GM04504 (cell line): ENCODE results near the gene SMPX.

ENCODE experiments used
- DNase-seq: peaks from one replicate; pipeline ENCODE4 v3.0.0-alpha.2; 2012; ENCODE audit warnings: low read depth

The SMPX gene

GRCh38 chrX:21711129-21711847 is 46.6 kb downstream of the SMPX start:
- DNase-seq: no peak

DNA sequence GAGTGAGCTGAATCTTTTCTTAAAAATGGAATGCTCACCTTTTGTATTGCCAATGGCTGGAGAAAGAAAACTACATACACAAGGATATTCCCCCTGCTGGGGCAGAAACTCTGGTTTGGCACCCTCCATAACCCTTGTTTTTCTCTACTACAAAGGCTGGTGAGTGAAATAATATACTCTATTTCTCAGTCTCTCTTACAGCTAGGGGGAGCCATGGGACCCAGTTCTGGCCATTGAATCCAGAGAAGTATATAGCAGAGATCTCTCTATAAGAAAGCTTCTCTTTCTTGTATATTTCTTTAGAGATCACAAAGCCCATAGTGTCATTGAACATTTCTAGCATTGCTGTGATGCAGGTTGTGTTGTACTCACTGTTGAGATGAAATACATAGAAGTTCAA is 49.8 kb downstream of the SMPX start:
- no peak for DNase-seq

DNA sequence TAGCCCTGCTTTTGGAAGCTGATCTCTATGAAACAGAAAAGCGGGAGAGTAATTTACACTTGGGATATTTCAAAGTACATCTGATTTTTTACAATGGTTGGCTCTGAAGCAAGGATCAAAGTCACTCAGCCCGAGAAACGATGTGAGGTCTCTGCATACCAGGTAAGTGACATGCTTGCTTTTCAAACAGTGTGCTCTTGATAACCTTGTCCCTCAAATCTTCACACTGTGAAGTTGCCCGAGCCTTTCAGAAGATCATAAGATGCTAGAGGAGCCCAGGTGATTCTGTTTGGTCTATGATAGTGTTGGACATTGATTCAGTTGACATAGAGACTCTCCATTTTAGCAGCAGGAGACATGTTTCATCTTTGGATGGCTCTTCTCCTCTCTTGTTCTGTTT is 52.7 kb downstream of the SMPX start:
- no peak for DNase-seq

DNA sequence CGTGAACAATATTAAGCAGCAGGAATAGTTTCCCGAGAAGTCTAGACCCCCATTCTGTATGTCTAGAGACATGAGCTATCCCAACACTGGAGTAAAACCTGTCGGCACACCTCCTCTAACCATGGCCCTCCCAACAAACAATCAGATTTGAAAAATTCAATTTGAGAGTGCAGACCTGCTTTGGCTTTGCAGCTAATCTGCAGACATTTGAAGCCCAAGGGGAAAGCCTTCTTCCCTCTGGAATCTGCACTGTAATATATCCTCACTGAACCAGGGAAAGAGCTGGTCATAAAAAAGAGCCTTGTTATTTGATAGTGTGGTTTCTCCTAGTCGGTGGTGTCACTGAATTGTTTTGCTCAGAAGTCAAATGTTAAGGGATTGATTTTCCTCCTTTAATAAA is 55.2 kb downstream of the SMPX start:
- DNase-seq: no peak

DNA sequence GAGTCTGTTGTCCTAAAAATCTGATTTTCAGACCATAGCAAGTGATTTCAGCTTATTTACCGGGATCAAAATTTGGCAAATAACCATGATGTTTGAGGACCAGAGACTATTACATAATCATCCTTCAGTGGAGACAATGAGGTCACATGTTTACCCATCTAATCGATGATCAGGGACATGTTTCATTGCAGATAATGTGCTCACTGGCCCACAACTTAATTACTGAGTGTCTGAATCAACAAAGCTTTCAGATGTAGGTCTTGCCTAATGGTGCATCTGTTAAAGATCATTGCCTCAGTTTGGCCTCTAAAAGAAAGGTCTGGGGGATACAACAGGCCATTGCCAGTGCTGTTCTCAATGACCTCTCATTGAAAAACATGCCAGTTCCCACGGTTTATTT is 56.9 kb downstream of the SMPX start:
- no peak for DNase-seq

GRCh38 chrX:21700275-21700674 is 57.6 kb downstream of the SMPX start:
- DNase-seq: no peak

DNA sequence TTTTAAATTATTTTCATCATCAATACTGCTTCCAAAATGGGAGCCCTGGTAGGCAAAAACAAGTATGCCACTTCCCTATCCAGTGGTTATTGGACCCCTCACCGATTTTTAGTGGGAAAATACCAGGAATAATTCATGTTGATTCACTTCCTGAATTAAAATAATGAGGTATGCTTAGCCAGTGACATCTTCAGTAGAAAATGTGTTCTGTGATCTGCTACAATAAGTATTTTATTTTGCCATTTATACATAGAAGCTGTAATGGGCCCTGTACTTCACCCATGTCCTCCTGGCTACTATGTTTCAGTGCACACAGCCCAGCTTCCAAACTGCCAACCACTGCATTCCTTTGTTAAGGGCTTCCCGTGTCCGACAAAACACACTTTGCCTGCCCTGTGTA is 58.8 kb downstream of the SMPX start:
- no peak for DNase-seq

GRCh38 chrX:21698272-21698671 is 59.6 kb downstream of the SMPX start:
- no peak for DNase-seq

GRCh38 chrX:21691512-21692018 is 66.4 kb downstream of the SMPX start:
- no peak for DNase-seq

DNA sequence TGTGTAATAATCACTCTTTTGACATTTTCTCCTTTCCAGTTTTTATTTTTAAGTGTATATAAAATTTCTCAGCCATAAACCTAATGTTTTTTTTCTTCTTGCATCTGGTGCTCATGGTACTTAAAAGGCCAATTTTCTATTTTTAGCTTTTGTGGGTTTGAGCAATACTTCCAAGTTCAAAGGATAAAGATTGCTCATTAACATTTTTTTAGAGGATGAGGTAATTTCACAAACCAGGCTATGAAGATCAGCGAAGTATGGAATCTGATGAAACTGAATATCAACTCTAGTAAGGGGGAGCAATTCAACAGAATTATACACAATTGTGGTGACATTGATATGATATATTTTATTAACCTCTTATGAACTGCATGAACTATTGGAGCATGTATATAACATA is 74.0 kb downstream of the SMPX start:
- DNase-seq: peak; percentile 10

- no peak for DNase-seq
Observed at GRCh38 chrX:21678048-21678612, 79.8 kb downstream of the SMPX start.

DNA sequence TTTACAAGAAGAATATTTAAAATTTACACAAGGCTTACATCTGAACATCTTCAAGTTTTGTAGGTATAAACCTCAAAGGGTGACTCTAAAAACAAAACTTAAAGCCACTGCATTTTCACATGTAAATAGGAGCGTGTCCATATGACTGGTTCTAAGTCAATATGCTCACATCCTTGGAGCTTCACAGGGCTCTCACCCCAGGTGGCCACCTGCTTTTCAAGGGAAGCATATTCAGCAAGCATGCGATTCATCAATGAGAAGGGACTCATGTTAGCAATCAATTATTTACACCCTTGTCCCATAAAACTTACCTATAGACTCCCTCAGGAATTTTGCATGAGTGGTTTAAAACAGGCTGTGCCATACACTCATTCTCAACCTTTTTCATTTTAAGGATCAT is 82.0 kb downstream of the SMPX start:
- DNase-seq: no peak

- DNase-seq: no peak
Observed at GRCh38 chrX:21674430-21675186, 83.3 kb downstream of the SMPX start.

- DNase-seq: no peak
Observed at GRCh38 chrX:21666679-21667078, 91.2 kb downstream of the SMPX start.

- no peak for DNase-seq
Observed at GRCh38 chrX:21666252-21666651, 91.7 kb downstream of the SMPX start.

- DNase-seq: no peak
Observed at GRCh38 chrX:21662761-21663160, 95.2 kb downstream of the SMPX start.

- no peak for DNase-seq
Observed at GRCh38 chrX:21661316-21661715, 96.6 kb downstream of the SMPX start.

GRCh38 chrX:21660156-21660555 is 97.8 kb downstream of the SMPX start:
- no peak for DNase-seq

- DNase-seq: no peak
Observed at GRCh38 chrX:21659320-21659719, 98.6 kb downstream of the SMPX start.

DNA sequence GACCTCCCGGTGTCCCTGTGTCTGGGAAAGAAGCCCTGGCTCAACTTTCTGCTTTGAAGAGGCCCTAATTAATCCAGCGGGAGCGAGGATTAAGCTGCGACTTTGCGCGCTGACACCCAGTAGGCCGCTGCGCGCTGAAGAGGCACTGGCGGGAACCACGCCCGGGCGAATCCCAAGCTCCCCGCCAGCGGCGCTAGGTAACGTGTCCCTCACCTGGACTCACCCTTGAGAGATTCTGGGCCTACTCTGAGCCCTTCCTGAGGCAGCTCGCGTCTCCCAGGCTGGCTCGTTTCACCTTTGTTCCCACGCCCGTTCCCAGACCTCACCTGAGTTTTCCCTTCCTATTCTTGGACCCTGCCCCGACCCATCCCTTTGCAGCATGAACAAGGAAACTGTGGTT is 99.2 kb downstream of the SMPX start:
- no peak for DNase-seq

GRCh38 chrX:21658152-21658737 is 99.7 kb downstream of the SMPX start, which contains the start of gene KLHL34:
Gene KLHL34, minus strand, starts transcription at chrX:21658330. Its CDS starts 542 bp downstream, at chrX:21657788.
- no peak for DNase-seq

GRCh38 chrX:21657318-21658151 is 100.4 kb downstream of the SMPX start:
- DNase-seq: no peak
